ENCODE results near the gene RPL12. TPM values are rescaled to one million over a fixed set of nuclear protein-coding genes. Genes with fewer than 3 reads are reported as not detected.

RPL12 gene
- total and polyA plus RNA-seq, 2 experiments from 2014 or later = 594 to 1,676 TPM

GRCh38 chr9:127407492-127407843 lies 43.7 kb downstream of the RPL12 start:
- no peaks in the 10 kb centered on the region for H3K9me3 ChIP-seq (ENCODE audit: low read depth)
- no peak overlapping the region for H3K27ac ChIP-seq
- no peak overlapping the region for H3K9ac ChIP-seq
- DNase-seq = no peak
- H2AFZ ChIP-seq = no peak overlapping the region
- TF ChIP-seq EZH2phosphoT487 (IDR thresholded peaks at IDR 0.05; ENCODE audit: insufficient read depth, low read depth) (no peak), EZH2 (IDR thresholded peaks at IDR 0.05; ENCODE audit: insufficient read depth, poor library complexity, severe bottlenecking) (no peak)
- H4K20me1 ChIP-seq (ENCODE audit: insufficient read depth) = no peaks in the 10 kb centered on the region
- H3K27me3 ChIP-seq (replicated peaks; ENCODE audit: insufficient read depth) = no peaks in the 10 kb centered on the region
- no peaks in the 10 kb centered on the region for H3F3A ChIP-seq (ENCODE audit: insufficient read depth)
- H3K9me2 ChIP-seq (ENCODE audit: insufficient read depth) = no peaks in the 10 kb centered on the region
- H3K36me3 ChIP-seq (ENCODE audit: low read depth) = no peaks in the 10 kb centered on the region
- H3K4me1 ChIP-seq (ENCODE audit: insufficient read depth) = no peaks in the 10 kb centered on the region
- no peaks in the 10 kb centered on the region for H3K79me2 ChIP-seq (ENCODE audit: insufficient read depth)
- H3K4me2 ChIP-seq (ENCODE audit: unreplicated experiment) = no peak overlapping the region
- WGBS, 2 experiments (ENCODE audit: low coverage in 1 of 2, low lambda C conversion rate in 2 of 2, missing lambda C conversion rate in 2 of 2) = 97 to 99% methylated on average over 6 of the region's 6 CpGs
- no peak overlapping the region for H3K4me3 ChIP-seq
- in situ Hi-C loops (cut with MboI) = no loop called here

GRCh38 chr9:127406799-127407491 lies 44.3 kb downstream of the RPL12 start:
- in situ Hi-C loops (cut with MboI) = no loop called here
- WGBS, 2 experiments (ENCODE audit: low coverage in 1 of 2, low lambda C conversion rate in 2 of 2, missing lambda C conversion rate in 2 of 2) = 92 to 95% methylated on average over 13 of the region's 13 CpGs
- Histone ChIP-seq H3K27ac (no peak overlapping the region), H3K4me3 (no peak overlapping the region), H3F3A (ENCODE audit: insufficient read depth) (no peaks in the 10 kb centered on the region), H2AFZ (no peak overlapping the region), H3K36me3 (ENCODE audit: low read depth) (no peaks in the 10 kb centered on the region), H3K27me3 (replicated peaks; ENCODE audit: insufficient read depth) (no peaks in the 10 kb centered on the region), H3K4me1 (ENCODE audit: insufficient read depth) (no peaks in the 10 kb centered on the region), H3K9me3 (ENCODE audit: low read depth) (no peaks in the 10 kb centered on the region), H3K9me2 (ENCODE audit: insufficient read depth) (no peaks in the 10 kb centered on the region), H3K79me2 (ENCODE audit: insufficient read depth) (no peaks in the 10 kb centered on the region), H4K20me1 (ENCODE audit: insufficient read depth) (no peaks in the 10 kb centered on the region), H3K4me2 (ENCODE audit: unreplicated experiment) (no peak overlapping the region), H3K9ac (no peak overlapping the region)
- DNase-seq = no peak
- TF ChIP-seq EZH2 (IDR thresholded peaks at IDR 0.05; ENCODE audit: insufficient read depth, poor library complexity, severe bottlenecking) = no peak
- TF ChIP-seq EZH2phosphoT487 (IDR thresholded peaks at IDR 0.05; ENCODE audit: insufficient read depth, low read depth) = no peak

- WGBS, 2 experiments (ENCODE audit: low coverage in 1 of 2, low lambda C conversion rate in 2 of 2, missing lambda C conversion rate in 2 of 2) = 95 to 96% methylated on average over 20 of the region's 20 CpGs
- no peak for TF ChIP-seq EZH2 (IDR thresholded peaks at IDR 0.05; ENCODE audit: insufficient read depth, poor library complexity, severe bottlenecking)
- TF ChIP-seq EZH2phosphoT487 (IDR thresholded peaks at IDR 0.05; ENCODE audit: insufficient read depth, low read depth) = no peak
- in situ Hi-C loops (cut with MboI) = no loop called here
- no peaks in the 10 kb centered on the region for H3K36me3 ChIP-seq (ENCODE audit: low read depth)
- H2AFZ ChIP-seq = no peak overlapping the region
- no peaks in the 10 kb centered on the region for H3K79me2 ChIP-seq (ENCODE audit: insufficient read depth)
- H3K9ac ChIP-seq = no peak overlapping the region
- no peak overlapping the region for H3K4me3 ChIP-seq
- H3K27ac ChIP-seq = no peak overlapping the region
- no peaks in the 10 kb centered on the region for H3K9me3 ChIP-seq (ENCODE audit: low read depth)
- no peaks in the 10 kb centered on the region for H3K27me3 ChIP-seq (replicated peaks; ENCODE audit: insufficient read depth)
- H3K9me2 ChIP-seq (ENCODE audit: insufficient read depth) = no peaks in the 10 kb centered on the region
- H3F3A ChIP-seq (ENCODE audit: insufficient read depth) = no peaks in the 10 kb centered on the region
- DNase-seq = no peak
- no peak overlapping the region for H3K4me2 ChIP-seq (ENCODE audit: unreplicated experiment)
- H3K4me1 ChIP-seq (ENCODE audit: insufficient read depth) = no peaks in the 10 kb centered on the region
- H4K20me1 ChIP-seq (ENCODE audit: insufficient read depth) = no peaks in the 10 kb centered on the region
These were observed 45.7 kb downstream of the RPL12 start for GRCh38 chr9:127405344-127406125.

DNA sequence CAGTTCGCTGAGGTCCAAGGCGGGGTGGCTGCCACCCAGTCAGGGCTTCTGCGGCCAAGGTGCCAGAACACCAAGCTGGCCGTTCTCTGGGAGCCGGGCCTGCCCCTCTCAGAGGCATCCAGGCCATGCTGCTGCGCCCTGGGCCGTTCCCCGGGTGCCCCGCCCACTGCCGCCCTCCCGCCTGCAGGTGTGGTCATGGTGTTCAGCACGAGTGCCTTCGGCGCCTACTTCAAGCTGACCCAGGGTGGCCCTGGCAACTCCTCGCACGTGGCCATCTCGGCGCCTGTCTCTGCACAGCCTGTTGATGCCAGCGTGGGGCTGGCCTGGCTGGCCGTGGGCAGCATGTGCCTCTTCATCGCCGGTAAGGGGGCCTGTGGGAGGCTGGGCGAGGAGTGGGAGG lies 46.6 kb downstream of the RPL12 start:
- in situ Hi-C loops (cut with MboI) = no loop called here
- Histone ChIP-seq H3K4me3 (no peak overlapping the region), H3K9ac (no peak overlapping the region), H3K79me2 (ENCODE audit: insufficient read depth) (no peaks in the 10 kb centered on the region), H2AFZ (no peak overlapping the region), H3F3A (ENCODE audit: insufficient read depth) (no peaks in the 10 kb centered on the region), H4K20me1 (ENCODE audit: insufficient read depth) (no peaks in the 10 kb centered on the region), H3K9me2 (ENCODE audit: insufficient read depth) (no peaks in the 10 kb centered on the region), H3K4me2 (ENCODE audit: unreplicated experiment) (no peak overlapping the region), H3K27ac (no peak overlapping the region), H3K4me1 (ENCODE audit: insufficient read depth) (no peaks in the 10 kb centered on the region), H3K36me3 (ENCODE audit: low read depth) (no peaks in the 10 kb centered on the region), H3K27me3 (replicated peaks; ENCODE audit: insufficient read depth) (no peaks in the 10 kb centered on the region), H3K9me3 (ENCODE audit: low read depth) (no peaks in the 10 kb centered on the region)
- TF ChIP-seq EZH2 (IDR thresholded peaks at IDR 0.05; ENCODE audit: insufficient read depth, poor library complexity, severe bottlenecking) = no peak
- no peak for TF ChIP-seq EZH2phosphoT487 (IDR thresholded peaks at IDR 0.05; ENCODE audit: insufficient read depth, low read depth)
- 92 to 93% methylated on average over 21 to 23 of the region's 23 CpGs for WGBS, 2 experiments (ENCODE audit: low coverage in 1 of 2, low lambda C conversion rate in 2 of 2, missing lambda C conversion rate in 2 of 2)
- no peak for DNase-seq

All from GM23248 (cell line).